Progenitor cell of endocrine pancreas (in vitro differentiated cells): ENCODE data around the gene SDHAF2. TPM values are rescaled to one million over a fixed set of nuclear protein-coding genes. Genes with fewer than 3 reads are reported as not detected.
"Not testable (repeated sequence)": the region's sequence is repeated elsewhere in the genome, so short reads cannot be mapped to it uniquely, and the experiment has no call there.

ENCODE experiments used
- DNase-seq: peaks from one replicate; pipeline ENCODE4 v3.0.0; 2021; ENCODE audit warnings: low spot score; ENCODE audit not compliant: unreplicated experiment
- H3K27ac Mint-ChIP-seq: 2 replicates; pipeline ENCODE4 v1.8.0; 2021; ENCODE audit warnings: mild to moderate bottlenecking, moderate library complexity, mixed read lengths
- H3K27me3 Mint-ChIP-seq: 2 replicates; pipeline ENCODE4 v1.8.0; 2021; ENCODE audit warnings: mixed read lengths
- H3K36me3 Mint-ChIP-seq: 2 replicates; pipeline ENCODE4 v1.8.0; 2022; ENCODE audit warnings: mixed read lengths; ENCODE audit not compliant: insufficient read depth
- H3K4me1 Mint-ChIP-seq: 2 replicates; pipeline ENCODE4 v1.8.0; 2021; ENCODE audit warnings: low read depth, mixed read lengths
- H3K4me3 Mint-ChIP-seq: 2 replicates; pipeline ENCODE4 v1.8.0; 2021; ENCODE audit warnings: low read depth, mild to moderate bottlenecking, moderate library complexity, mixed read lengths
- H3K9me3 Mint-ChIP-seq: 2 replicates; pipeline ENCODE4 v1.8.0; 2021; ENCODE audit warnings: low read depth, mixed read lengths
- CTCF ChIP-seq: fragments of 200-600 bp; sonication (generic); IDR thresholded peaks from one replicate; pipeline ENCODE4 v1.5.0; 2021; ENCODE audit warnings: antibody characterized with exemption, mild to moderate bottlenecking; ENCODE audit not compliant: unreplicated experiment
- total RNA-seq: library from RNA; stranded (reverse); gene quantifications from 2 replicates; pipeline ENCODE4 v1.2.1, GENCODE V29; 2021

Gene SDHAF2
- total RNA-seq, 1 donor from 2014 or later: 42.2 TPM

DNA sequence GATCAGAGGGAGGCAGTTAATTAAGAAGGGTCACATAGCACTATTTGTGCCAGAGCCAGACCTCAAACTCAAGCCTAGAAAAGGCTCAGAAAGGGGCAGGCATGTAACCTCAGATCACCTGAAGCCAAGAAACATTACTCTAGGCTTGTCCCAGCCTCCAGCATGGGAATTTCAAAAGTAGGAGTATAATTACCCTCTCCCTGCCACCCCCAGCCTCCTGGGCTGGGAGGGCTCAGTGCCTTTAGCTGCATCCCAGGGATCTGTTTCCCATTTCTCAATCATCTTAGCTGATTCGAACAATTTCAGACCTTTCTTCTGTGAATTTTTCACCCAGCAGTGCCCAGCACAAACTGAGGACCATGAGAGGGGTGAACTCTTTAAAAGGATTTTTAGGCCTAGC is 45.5 kb downstream of the SDHAF2 start:
- H3K27me3 Mint-ChIP-seq: no peaks in the 10 kb centered on the region
- no peak for TF ChIP-seq CTCF
- H3K4me3 Mint-ChIP-seq: no peak overlapping the region
- no peak for DNase-seq
- peaks cover 6% of the 10 kb centered on the region for H3K36me3 Mint-ChIP-seq
- no peak overlapping the region for H3K27ac Mint-ChIP-seq
- H3K4me1 Mint-ChIP-seq: peaks cover 2% of the 10 kb centered on the region
- H3K9me3 Mint-ChIP-seq: no peaks in the 10 kb centered on the region

- Mint-ChIP-seq H3K27me3 (no peaks in the 10 kb centered on the region), H3K4me3 (no peak overlapping the region), H3K4me1 (peaks cover 8% of the 10 kb centered on the region), H3K9me3 (no peaks in the 10 kb centered on the region), H3K36me3 (peaks cover 6% of the 10 kb centered on the region), H3K27ac (no peak overlapping the region)
- DNase-seq: no peak
- no peak for TF ChIP-seq CTCF
These were observed 46.4 kb downstream of the SDHAF2 start for GRCh38 chr11:61476371-61476770.

GRCh38 chr11:61477126-61477525 is 47.2 kb downstream of the SDHAF2 start:
- Mint-ChIP-seq H3K4me1 (peaks cover 9% of the 10 kb centered on the region), H3K9me3 (no peaks in the 10 kb centered on the region), H3K27me3 (no peaks in the 10 kb centered on the region), H3K4me3 (no peak overlapping the region), H3K27ac (no peak overlapping the region), H3K36me3 (peaks cover 6% of the 10 kb centered on the region)
- no peak for TF ChIP-seq CTCF
- DNase-seq: no peak

DNA sequence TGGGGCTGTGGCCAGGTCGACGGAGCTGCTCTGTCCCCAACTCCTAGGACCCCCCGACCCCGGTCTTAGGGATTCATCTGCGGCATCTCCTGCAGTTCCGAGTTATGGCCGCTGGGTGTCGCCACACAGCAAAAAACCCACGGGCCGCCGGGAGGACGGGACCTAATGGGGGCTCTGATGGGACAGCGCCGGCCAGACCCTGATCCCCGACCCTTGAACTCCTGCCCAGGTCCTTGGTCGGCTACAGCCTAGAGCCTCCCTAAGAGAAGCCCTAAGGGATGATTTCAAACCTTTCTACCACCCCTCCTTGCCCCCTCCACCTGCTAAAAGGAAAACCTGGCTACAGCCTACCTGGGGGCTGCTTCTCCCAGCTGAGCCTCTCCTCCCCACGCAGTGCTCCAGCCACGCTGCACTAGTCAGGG is 47.8 kb downstream of the SDHAF2 start:
- H3K4me3 Mint-ChIP-seq: no peak overlapping the region
- TF ChIP-seq CTCF: peak; percentile 96
- H3K27me3 Mint-ChIP-seq: no peaks in the 10 kb centered on the region
- peaks cover 6% of the 10 kb centered on the region for H3K36me3 Mint-ChIP-seq
- DNase-seq: peak; percentile 72
- no peaks in the 10 kb centered on the region for H3K9me3 Mint-ChIP-seq
- H3K27ac Mint-ChIP-seq: no peak overlapping the region
- peaks cover 9% of the 10 kb centered on the region for H3K4me1 Mint-ChIP-seq

DNA sequence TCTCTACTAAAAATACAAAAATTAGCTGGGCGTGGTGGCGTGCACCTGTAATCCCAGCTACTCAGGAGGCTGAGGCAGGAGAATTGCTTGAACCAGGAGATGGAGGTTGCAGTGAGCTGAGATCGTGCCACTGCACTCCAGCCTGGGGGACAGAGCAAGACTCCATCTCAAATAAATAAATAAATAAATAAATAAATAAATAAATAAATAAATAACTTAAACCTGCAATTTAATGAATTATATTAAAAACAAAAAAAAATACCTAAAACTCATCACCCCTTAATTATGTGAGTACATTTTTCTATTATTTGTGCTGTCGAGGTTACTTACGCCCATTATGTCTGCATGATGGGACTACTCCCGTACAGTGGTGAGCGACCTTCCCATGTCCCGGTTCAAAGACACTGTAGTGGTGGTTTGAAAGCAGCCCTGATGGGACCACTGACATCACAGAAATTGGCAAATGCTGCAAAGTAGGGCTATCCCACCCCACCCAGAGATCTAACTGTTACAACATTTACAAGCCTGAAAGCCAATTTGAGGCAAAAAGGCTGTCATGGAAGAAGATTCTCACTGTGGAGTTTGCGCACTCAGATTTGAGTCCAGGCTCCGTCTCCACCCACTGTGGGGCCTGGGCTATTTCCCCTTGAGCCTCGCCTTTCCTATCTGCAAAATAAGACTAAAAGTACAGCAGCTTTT is 49.6 kb downstream of the SDHAF2 start:
- H3K27ac Mint-ChIP-seq, H3K4me1 Mint-ChIP-seq, DNase-seq, H3K4me3 Mint-ChIP-seq, H3K27me3 Mint-ChIP-seq, H3K9me3 Mint-ChIP-seq, H3K36me3 Mint-ChIP-seq: not testable (repeated sequence)
